Transverse colon (tissue), 4 donors: Measurements from ENCODE around the gene DENND2D.

Source experiments
- EP300 ChIP-seq: sonication (generic); formaldehyde crosslinking; IDR thresholded peaks from one replicate; pipeline ENCODE4 v1.6.1; 2017; ENCODE audit warnings: antibody characterized with exemption, low read depth
- POLR2A ChIP-seq: fragments of 450-650 bp; IDR thresholded peaks from one replicate; pipeline ENCODE4 v1.6.1; 2016; ENCODE audit warnings: antibody characterized with exemption, mild to moderate bottlenecking, moderate library complexity
- POLR2AphosphoS5 ChIP-seq, 3 donors: sonication (generic); formaldehyde crosslinking; IDR thresholded peaks; one replicate each; pipeline ENCODE4 v1.6.1; 2016; ENCODE audit warnings: antibody characterized with exemption in 3 of 3
- TF ChIP-seq, protein P1 (sequence below), 5 experiments: fragments of 200-600 bp in 3 of 5; fragments of 450-650 bp in 2 of 5; sonication (generic) in 3 of 5; IDR thresholded peaks; 1 replicate in 2 of 5; 2 replicates in 3 of 5; pipeline ENCODE4 v1.5.1; 2016 to 2017; ENCODE audit warnings: antibody characterized with exemption in 5 of 5, inconsistent platforms in 3 of 5, mild to moderate bottlenecking in 2 of 5, moderate library complexity in 1 of 5

DNA sequence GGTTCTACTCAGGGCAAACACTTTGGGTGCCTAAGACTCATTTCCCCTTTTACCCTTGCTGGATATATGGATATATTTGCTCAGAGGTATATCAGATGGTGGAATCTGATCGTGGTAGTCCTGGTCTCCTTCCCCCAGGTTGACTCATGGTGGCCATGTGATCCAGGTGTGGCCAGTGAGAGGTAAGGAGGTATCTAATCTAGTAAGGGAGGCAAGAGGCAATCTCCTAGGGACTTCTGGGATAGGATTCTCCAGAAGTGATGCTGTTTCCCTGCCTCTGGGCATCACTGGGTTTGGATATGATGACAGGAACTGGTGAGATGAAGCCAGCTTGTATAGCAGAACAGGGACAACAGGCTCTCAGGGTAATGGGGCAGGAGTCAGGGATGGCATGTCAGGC, 8.5 kb upstream of the DENND2D start:
- TF ChIP-seq, protein P1, sequence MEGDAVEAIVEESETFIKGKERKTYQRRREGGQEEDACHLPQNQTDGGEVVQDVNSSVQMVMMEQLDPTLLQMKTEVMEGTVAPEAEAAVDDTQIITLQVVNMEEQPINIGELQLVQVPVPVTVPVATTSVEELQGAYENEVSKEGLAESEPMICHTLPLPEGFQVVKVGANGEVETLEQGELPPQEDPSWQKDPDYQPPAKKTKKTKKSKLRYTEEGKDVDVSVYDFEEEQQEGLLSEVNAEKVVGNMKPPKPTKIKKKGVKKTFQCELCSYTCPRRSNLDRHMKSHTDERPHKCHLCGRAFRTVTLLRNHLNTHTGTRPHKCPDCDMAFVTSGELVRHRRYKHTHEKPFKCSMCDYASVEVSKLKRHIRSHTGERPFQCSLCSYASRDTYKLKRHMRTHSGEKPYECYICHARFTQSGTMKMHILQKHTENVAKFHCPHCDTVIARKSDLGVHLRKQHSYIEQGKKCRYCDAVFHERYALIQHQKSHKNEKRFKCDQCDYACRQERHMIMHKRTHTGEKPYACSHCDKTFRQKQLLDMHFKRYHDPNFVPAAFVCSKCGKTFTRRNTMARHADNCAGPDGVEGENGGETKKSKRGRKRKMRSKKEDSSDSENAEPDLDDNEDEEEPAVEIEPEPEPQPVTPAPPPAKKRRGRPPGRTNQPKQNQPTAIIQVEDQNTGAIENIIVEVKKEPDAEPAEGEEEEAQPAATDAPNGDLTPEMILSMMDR (IDR thresholded peaks at IDR 0.05): no peak
- TF ChIP-seq POLR2A: no peak
- TF ChIP-seq POLR2AphosphoS5 (IDR thresholded peaks at IDR 0.05): no peak
- no peak for TF ChIP-seq EP300
